Right lobe of liver (tissue), 6 donors: ENCODE data around the gene ASPHD2. TPM values are rescaled to one million over a fixed set of nuclear protein-coding genes. Genes with fewer than 3 reads are reported as not detected.

ENCODE experiments used
- ATAC-seq, 4 donors: fragments of 200-7000 bp; cut with Tn5 transposase; one replicate each; pipeline ENCODE4 v1.9.1; 2020; ENCODE audit warnings: mild to moderate bottlenecking in 4 of 4, moderate library complexity in 4 of 4
- DNase-seq, 3 donors: peaks; one replicate each; pipeline ENCODE4 v3.0.0-alpha.2; 2020
- H3K27ac ChIP-seq, 3 donors: fragments of 200-600 bp; one replicate each; pipeline ENCODE4 v1.8.0; 2022
- H3K27me3 ChIP-seq, 2 donors: fragments of 200-600 bp; one replicate each; pipeline ENCODE4 v1.8.0; 2022
- H3K36me3 ChIP-seq, 4 donors: fragments of 200-600 bp; sonication (generic) in 1 of 4; one replicate each; pipeline versions ENCODE4 v1.5.1 to v1.8.0; 2017 to 2022; ENCODE audit warnings: control low read depth in 1 of 4
- H3K4me1 ChIP-seq, 4 donors: fragments of 200-600 bp; sonication (generic) in 1 of 4; one replicate each; pipeline versions ENCODE4 v1.5.1 to v1.8.0; 2017 to 2022; ENCODE audit warnings: control low read depth in 1 of 4
- H3K4me3 ChIP-seq, 3 donors: fragments of 200-600 bp; one replicate each; pipeline ENCODE4 v1.8.0; 2022
- H3K9me3 ChIP-seq, 4 donors: fragments of 200-600 bp; sonication (generic) in 1 of 4; one replicate each; pipeline versions ENCODE4 v1.5.1 to v1.8.0; 2017 to 2022; ENCODE audit warnings: control low read depth in 1 of 4
- POLR2A ChIP-seq: fragments of 450-650 bp; IDR thresholded peaks from one replicate; pipeline ENCODE4 v1.6.1; 2017; ENCODE audit warnings: antibody characterized with exemption, mild to moderate bottlenecking
- WGBS: methylation state at CpG from one replicate; pipeline ENCODE4 v1.1.6; 2018; ENCODE audit warnings: low coverage, low lambda C conversion rate; ENCODE audit not compliant: insufficient coverage; ENCODE audit errors: missing lambda C conversion rate; 5-methylcytosine and 5-hydroxymethylcytosine counted together
- intact Hi-C, 2 donors: fragments of 100-400 bp; cut with DNase I; formaldehyde crosslinking; loops; one replicate each; pipeline versions ENCODE4 v1.11.2 to v1.14.1; 2022
- total RNA-seq, 6 experiments: library from RNA; depleted of rRNA in 2 of 6; stranded (reverse); fragments of >200 nt in 2 of 6; fragmentation: NEBNext Ultra II Directional in 3 of 6; extraction: Animal tissue kit (Norgen Biotek cat#: 25700) in 3 of 6; gene quantifications; one replicate each; pipeline versions ENCODE4 v1.1.0 to v1.2.4, GENCODE V29; 2016 to 2023
- TF ChIP-seq, protein P1 (sequence below), 4 donors: fragments of 200-600 bp in 3 of 4; fragments of 450-650 bp in 1 of 4; IDR thresholded peaks; one replicate each; pipeline versions ENCODE4 v1.5.1 to v1.8.0; 2016 to 2022; ENCODE audit warnings: antibody characterized with exemption in 4 of 4, mild to moderate bottlenecking in 2 of 4
- donor health status: DM: no; HTN: yes; CAD: no.
- donor health status: DM: no; HTN: no; CAD: no.
- donor health status: DM: no; HTN: no; CAD: no.
- donor health status: DM: no; HTN: yes; CAD: no.
- donor health status: DM: no; HTN: yes; CAD: no.

ASPHD2 gene
- total RNA-seq, 6 experiments from 2014 or later: 0.07 to 0.38 (median 0.12) TPM; not detected in 3

DNA sequence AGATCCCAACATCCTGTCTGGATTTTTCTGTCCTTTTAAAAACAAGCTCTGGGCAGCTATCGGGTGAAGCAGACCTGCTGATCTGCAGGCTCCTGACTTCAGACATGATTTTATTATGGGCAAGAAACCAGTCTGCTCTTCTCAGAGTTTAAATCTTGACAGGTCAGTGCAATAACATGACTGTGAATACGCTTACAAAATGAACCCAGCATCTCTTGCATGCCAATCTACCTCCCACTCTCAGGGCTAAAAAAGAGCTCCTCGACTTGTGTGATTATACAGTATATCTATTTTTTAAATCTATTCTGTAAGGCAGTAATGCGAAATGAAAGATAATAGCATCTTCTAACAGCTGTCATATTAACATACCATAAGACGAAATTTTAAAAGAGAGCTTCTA is 18.7 kb upstream of the ASPHD2 start:
- H3K9me3 ChIP-seq: no peaks in the 10 kb centered on the region
- intact Hi-C loops: no loop called here
- no peaks in the 10 kb centered on the region for H3K4me1 ChIP-seq

DNA sequence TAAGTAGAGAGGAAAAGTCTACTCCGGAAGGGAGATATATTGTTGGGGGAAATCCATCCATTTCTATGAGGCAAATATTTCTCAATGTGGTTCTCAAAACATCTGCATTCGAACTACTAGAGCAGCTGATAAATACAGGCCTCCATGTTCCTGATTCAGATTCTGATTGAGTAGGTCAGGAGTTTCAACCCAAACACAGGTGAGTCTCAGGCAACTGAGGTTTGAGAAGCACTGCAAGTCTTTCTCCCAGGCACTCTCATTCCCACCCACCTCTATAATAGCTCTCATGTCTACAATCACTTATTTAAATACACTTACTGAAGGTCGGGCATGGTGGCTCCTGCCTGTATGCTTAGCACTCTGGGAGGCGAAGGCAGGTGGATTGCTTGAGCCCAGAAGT is 14.7 kb upstream of the ASPHD2 start:
- WGBS: 49% methylated on average over 4 of the region's 4 CpGs
- Histone ChIP-seq H3K36me3 (no peaks in the 10 kb centered on the region), H3K27me3 (no peaks in the 10 kb centered on the region), H3K4me3 (no peak overlapping the region), H3K27ac (no peak overlapping the region), H3K4me1 (no peaks in the 10 kb centered on the region), H3K9me3 (no peaks in the 10 kb centered on the region)
- no peak for ATAC-seq
- intact Hi-C loops: no loop called here
- DNase-seq: no peak
- no peak for TF ChIP-seq POLR2A
- TF ChIP-seq, protein P1, sequence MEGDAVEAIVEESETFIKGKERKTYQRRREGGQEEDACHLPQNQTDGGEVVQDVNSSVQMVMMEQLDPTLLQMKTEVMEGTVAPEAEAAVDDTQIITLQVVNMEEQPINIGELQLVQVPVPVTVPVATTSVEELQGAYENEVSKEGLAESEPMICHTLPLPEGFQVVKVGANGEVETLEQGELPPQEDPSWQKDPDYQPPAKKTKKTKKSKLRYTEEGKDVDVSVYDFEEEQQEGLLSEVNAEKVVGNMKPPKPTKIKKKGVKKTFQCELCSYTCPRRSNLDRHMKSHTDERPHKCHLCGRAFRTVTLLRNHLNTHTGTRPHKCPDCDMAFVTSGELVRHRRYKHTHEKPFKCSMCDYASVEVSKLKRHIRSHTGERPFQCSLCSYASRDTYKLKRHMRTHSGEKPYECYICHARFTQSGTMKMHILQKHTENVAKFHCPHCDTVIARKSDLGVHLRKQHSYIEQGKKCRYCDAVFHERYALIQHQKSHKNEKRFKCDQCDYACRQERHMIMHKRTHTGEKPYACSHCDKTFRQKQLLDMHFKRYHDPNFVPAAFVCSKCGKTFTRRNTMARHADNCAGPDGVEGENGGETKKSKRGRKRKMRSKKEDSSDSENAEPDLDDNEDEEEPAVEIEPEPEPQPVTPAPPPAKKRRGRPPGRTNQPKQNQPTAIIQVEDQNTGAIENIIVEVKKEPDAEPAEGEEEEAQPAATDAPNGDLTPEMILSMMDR (IDR thresholded peaks at IDR 0.05): no peak

More for the DNA sequence above, 18.7 kb upstream of the ASPHD2 start:
- Histone ChIP-seq H3K36me3 (no peaks in the 10 kb centered on the region), H3K27me3 (no peaks in the 10 kb centered on the region), H3K4me3 (no peak overlapping the region), H3K27ac (no peak overlapping the region)
- TF ChIP-seq, protein P1 (IDR thresholded peaks at IDR 0.05): no peak
- no peak for TF ChIP-seq POLR2A
- 31% methylated on average over 5 of the region's 5 CpGs for WGBS
- no peak for ATAC-seq
- no peak for DNase-seq

DNA sequence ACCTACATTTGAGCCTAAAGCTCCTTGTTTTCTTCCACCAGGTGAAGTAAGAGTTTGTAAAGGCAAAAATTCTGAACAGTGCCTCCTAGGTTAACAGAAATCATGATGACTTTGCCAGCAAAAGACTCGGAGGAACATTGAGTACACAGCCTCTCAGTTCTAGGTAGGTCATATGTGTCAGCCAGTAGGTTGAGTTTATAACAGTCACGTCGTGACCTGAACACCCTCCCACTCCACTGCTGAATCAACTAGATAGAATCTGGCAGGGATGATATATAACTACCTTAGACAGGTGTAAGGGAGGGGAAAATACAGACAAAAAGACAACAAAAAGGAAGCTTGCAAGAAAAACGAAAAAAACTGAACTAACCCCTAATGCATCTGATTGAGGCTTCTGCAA is 12.8 kb upstream of the ASPHD2 start:
- Histone ChIP-seq H3K27ac (no peak overlapping the region), H3K9me3 (no peaks in the 10 kb centered on the region), H3K27me3 (no peaks in the 10 kb centered on the region), H3K4me3 (no peak overlapping the region), H3K36me3 (no peaks in the 10 kb centered on the region), H3K4me1 (no peaks in the 10 kb centered on the region)
- no peak for TF ChIP-seq POLR2A
- TF ChIP-seq, protein P1 (IDR thresholded peaks at IDR 0.05): no peak
- WGBS: 28% methylated on average over 4 of the region's 4 CpGs
- ATAC-seq (no peak), DNase-seq (no peak)
- intact Hi-C loops: no loop called here

DNA sequence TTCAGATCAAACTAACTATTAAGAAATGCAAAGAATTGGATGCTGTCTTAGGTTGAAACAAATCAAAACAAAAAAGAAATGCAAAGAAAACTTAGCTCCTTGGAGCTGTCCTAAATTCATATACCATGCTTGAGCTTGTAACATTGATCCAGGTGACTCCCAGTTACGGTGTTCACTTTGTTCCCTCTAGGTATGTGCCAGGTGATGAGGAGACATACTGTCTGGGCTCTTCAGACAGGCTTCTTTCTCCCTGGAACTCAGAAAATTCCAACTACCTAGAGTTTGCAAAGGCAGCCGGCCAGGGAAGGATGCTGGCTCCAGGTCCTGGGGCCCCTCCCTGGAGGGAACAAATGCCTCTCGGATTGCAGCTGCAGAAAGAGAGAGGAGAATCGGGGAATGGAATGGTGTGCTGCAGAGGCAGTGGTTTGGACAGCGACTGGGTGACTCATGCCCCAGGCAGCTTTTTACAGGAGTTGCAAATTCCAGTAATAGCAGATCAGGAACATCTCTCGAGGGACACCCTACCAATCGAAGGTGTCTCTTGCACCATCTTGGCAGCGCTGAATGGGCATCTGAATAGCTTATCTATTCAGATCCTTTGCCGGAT is 12.3 kb upstream of the ASPHD2 start:
- no peak for DNase-seq
- H3K4me1 ChIP-seq: no peaks in the 10 kb centered on the region
- ATAC-seq: no peak
- no peaks in the 10 kb centered on the region for H3K27me3 ChIP-seq
- TF ChIP-seq, protein P1 (IDR thresholded peaks at IDR 0.05): no peak
- no peak for TF ChIP-seq POLR2A
- no peaks in the 10 kb centered on the region for H3K36me3 ChIP-seq
- intact Hi-C loops: no loop called here
- H3K9me3 ChIP-seq: no peaks in the 10 kb centered on the region
- no peak overlapping the region for H3K27ac ChIP-seq
- H3K4me3 ChIP-seq: no peak overlapping the region
- WGBS: 39% methylated on average over 4 of the region's 9 CpGs

DNA sequence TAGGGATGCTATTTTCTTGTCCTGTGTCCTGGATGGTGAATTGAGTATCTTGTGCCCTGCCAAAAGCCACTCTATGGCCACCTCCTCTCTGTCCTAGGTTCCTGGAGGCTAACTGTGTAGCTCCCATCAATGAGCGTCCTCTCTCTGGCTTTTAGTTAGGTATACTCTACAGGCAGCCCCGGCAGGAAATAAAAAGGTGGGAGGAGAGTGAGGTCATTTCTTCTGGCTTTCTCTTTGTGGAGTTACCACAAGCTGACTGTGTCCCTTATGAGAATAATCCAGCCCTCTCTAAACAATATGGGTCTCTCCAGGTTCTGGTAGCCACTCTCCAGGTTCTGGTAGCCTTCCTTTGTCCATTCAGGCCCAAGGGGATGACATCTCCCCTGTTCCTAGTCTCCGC is 11.7 kb upstream of the ASPHD2 start:
- no peak for DNase-seq
- no peak overlapping the region for H3K27ac ChIP-seq

More for the DNA sequence above, 11.7 kb upstream of the ASPHD2 start:
- TF ChIP-seq POLR2A: no peak
- TF ChIP-seq, protein P1 (IDR thresholded peaks at IDR 0.05): no peak
- no peak overlapping the region for H3K4me3 ChIP-seq
- intact Hi-C loops: no loop called here
- ATAC-seq: no peak
- H3K4me1 ChIP-seq: no peaks in the 10 kb centered on the region
- 43% methylated on average over 3 of the region's 3 CpGs for WGBS
- no peaks in the 10 kb centered on the region for H3K27me3 ChIP-seq
- no peaks in the 10 kb centered on the region for H3K36me3 ChIP-seq
- no peaks in the 10 kb centered on the region for H3K9me3 ChIP-seq
